Activated T-cell treated with anti-CD3 and anti-CD28 coated beads, Interleukin-2, amount 50 U/mL, for 72 hours (primary cell): ENCODE data around the gene SH2B3. TPM values are rescaled to one million over a fixed set of nuclear protein-coding genes. Genes with fewer than 3 reads are reported as not detected.

Experiments used
- ATAC-seq, 2 donors: fragments of 150-1000 bp; cut with Tn5 transposase; replicated peaks in 1 of 2; 2 replicates each; pipeline ENCODE4 v1.10.0; 2021; ENCODE audit warnings: moderate library complexity in 2 of 2, mild to moderate bottlenecking in 1 of 2
- DNase-seq, 2 donors: peaks; one replicate each; pipeline ENCODE4 v3.0.0; 2021 to 2022; ENCODE audit warnings: mixed read lengths in 1 of 2
- H3K27ac Mint-ChIP-seq: one replicate; pipeline ENCODE4 v1.8.0; 2022; ENCODE audit warnings: mild to moderate bottlenecking, moderate library complexity, mixed read lengths
- H3K27me3 Mint-ChIP-seq: one replicate; pipeline ENCODE4 v1.8.0; 2022; ENCODE audit warnings: low read depth, mixed read lengths
- H3K36me3 Mint-ChIP-seq, 2 donors: one replicate each; pipeline ENCODE4 v1.8.0; 2022; ENCODE audit warnings: mixed read lengths in 2 of 2, mild to moderate bottlenecking in 1 of 2; ENCODE audit not compliant: insufficient read depth in 2 of 2
- H3K4me1 Mint-ChIP-seq: one replicate; pipeline ENCODE4 v1.8.0; 2022; ENCODE audit warnings: low read depth, mixed read lengths
- H3K4me3 Mint-ChIP-seq, 2 donors: one replicate each; pipeline ENCODE4 v1.8.0; 2022; ENCODE audit warnings: mild to moderate bottlenecking in 2 of 2, mixed read lengths in 2 of 2, moderate library complexity in 2 of 2
- H3K9me3 Mint-ChIP-seq, 2 donors: one replicate each; pipeline ENCODE4 v1.8.0; 2022; ENCODE audit warnings: mixed read lengths in 2 of 2
- total RNA-seq, 2 donors: library from RNA; stranded (reverse); gene quantifications; one replicate each; pipeline ENCODE4 v1.2.3, GENCODE V29; 2022

The SH2B3 gene
- total RNA-seq, 2 donors from 2014 or later = 33.3 to 37.4 TPM

DNA sequence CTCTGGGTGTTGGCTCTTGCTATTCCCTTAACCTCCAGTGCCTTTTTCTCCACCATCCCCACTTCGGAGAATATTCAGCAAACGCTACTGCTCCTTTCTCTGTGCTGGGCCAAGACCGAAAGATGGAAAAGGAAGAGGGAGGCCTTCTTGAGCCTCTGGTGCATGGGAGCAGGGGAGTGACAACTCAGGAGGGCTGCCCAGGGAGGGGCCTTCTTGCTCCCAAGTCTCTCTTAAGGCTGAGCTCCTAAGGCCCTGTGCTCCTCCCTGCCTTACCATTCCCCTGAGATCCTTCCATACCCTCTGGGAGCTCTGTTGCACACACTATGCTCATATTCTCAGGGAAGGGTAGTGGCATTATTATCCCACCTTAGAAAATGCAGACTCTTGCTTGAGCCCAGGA is 34.9 kb downstream of the SH2B3 start:
- H3K27me3 Mint-ChIP-seq = no peaks in the 10 kb centered on the region
- no peak for ATAC-seq
- H3K9me3 Mint-ChIP-seq = no peaks in the 10 kb centered on the region
- DNase-seq = no peak
- no peak overlapping the region for H3K4me3 Mint-ChIP-seq
- H3K4me1 Mint-ChIP-seq = peaks cover 93% of the 10 kb centered on the region
- H3K36me3 Mint-ChIP-seq = peaks cover 3 to 8% of the 10 kb centered on the region in 2 donors
- H3K27ac Mint-ChIP-seq = peak overlapping the region; percentile 14

DNA sequence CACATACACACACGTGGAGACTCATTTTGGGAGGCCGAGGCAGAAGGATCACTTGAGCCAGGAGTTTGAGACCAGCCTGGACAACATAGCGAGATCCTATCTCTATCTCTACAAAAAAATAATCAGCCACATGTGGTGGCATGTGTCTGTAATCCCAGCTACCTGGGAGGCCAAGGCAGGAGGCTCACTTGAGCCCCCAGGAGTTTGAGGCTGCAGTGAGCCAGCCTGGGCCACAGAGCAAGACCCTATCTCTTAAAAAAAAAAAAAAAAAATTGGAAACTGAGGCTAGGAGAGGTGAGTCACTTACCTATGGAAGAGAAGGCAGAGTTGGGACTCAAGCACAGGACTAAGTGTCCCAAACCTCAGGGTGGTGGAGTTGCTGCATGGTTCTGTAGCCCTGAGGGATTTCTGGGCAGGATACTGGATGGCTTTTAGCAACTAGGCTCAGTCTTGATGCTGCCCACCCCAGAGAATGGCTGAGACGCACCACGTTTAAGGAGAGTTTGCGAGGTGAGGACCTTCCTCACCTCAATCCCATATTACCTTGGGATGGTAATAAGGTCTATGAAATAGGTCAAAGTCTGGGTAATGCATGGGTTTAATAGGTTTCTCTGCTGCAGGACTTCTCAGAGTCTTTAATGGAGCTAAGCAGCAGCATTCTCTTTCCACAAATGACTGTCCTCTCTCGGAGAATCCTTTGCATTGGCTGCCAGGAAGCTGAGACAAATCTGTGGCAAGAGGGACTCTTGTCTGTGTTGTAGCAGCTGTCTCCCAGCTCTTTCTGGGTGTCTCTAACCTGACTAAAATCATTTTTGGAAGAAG is 35.6 kb downstream of the SH2B3 start:
- peaks cover 93% of the 10 kb centered on the region for H3K4me1 Mint-ChIP-seq
- H3K27me3 Mint-ChIP-seq = no peaks in the 10 kb centered on the region
- no peaks in the 10 kb centered on the region for H3K9me3 Mint-ChIP-seq
- no peak for ATAC-seq
- DNase-seq = no peak
- peaks cover 2 to 9% of the 10 kb centered on the region in 2 donors for H3K36me3 Mint-ChIP-seq
- H3K4me3 Mint-ChIP-seq = no peak overlapping the region
- no peak overlapping the region for H3K27ac Mint-ChIP-seq

DNA sequence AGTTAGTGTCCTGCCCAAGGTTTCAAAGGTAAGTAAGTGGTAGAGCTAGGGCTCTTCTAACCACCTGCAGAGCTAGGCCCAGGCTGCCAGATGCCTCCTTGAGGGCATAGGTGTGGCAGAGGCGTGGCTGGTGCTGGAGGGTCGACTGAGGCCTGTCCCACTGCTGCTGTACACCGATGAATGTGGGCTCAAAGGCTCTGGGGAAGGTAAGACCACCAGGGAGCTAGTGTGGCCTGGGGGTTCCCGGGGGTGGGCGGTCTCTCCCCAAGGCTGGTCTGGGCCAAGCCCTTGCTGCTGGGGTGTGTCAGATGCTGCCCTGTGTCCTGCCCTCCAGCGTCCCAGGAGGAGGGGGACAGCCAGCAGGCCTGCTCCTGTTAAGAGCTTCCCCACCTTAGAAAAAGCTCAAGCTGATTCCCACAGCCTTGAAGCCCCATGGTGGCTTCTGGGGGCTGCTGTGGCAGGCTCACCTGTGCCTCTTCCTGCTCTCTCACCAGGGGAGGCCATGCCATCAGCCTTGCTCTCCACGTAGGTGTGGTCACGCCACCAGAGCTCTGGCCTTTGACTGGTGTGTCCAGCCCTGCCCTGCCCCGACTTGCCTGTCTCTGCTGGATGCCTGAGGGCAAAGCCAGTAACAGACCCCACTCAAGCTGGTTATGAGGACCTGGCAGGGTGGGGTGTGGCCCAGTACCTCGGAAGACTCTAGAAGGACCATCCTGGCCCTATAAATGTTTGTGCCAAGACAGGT is 36.8 kb downstream of the SH2B3 start:
- Mint-ChIP-seq H3K4me1 (peaks cover 87% of the 10 kb centered on the region), H3K9me3 (no peaks in the 10 kb centered on the region), H3K36me3 (peaks cover 7 to 16% of the 10 kb centered on the region in 2 donors), H3K27me3 (no peaks in the 10 kb centered on the region), H3K4me3 (no peak overlapping the region), H3K27ac (peak overlapping the region; percentile 14)
- DNase-seq = no peak
- no peak for ATAC-seq

DNA sequence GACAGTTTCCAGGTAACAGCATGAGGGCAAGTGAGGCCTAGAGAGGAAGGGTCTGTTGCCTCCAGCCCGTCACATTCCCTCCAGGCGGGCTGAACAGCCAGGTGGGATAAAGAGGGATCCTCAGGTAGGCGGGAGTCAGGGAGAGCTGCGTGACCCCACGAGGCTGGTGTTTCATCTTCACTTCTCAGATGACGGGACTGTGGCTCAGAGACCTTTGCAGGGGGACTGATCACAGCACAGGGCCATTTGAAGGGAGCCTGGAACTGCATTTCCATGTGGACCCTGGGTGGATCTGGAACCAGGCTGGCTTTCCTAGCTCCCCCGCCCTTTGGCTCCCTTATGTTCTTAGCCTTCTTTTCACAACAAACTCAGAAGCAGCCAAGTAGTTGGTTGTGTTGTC is 37.4 kb downstream of the SH2B3 start:
- DNase-seq = no peak
- H3K27ac Mint-ChIP-seq = no peak overlapping the region

DNA sequence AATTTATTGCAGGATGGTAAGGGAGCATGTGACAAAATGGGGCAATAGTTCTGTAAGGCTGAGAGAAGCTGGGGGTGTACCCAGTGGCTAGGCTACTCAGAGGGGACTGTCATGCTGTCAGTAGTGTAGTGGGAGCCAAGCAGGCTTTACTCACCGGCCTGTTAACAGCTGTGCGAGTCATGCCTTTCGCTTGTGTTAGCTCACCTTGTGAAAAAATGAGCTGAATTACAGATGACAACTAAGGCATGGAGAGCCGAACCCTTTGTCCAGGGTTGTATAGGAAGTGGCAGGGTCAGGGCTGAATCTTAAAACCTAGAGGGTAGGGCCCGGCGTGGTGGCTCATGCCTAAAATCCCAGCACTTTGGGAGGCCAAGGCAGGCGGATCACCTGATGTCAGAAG is 37.9 kb downstream of the SH2B3 start:
- Mint-ChIP-seq H3K4me1 (peaks cover 76% of the 10 kb centered on the region), H3K4me3 (peak overlapping the region; percentile 71 to 74), H3K9me3 (no peaks in the 10 kb centered on the region), H3K27me3 (no peaks in the 10 kb centered on the region), H3K27ac (peak overlapping the region; percentile 84), H3K36me3 (peaks cover 11 to 22% of the 10 kb centered on the region in 2 donors)
- ATAC-seq = peak; percentile 71 to 72
- DNase-seq = peak; percentile 62 to 79

More for the DNA sequence above, 37.4 kb downstream of the SH2B3 start:
- Mint-ChIP-seq H3K36me3 (peaks cover 11 to 19% of the 10 kb centered on the region in 2 donors), H3K4me1 (peaks cover 81% of the 10 kb centered on the region), H3K27me3 (no peaks in the 10 kb centered on the region), H3K4me3 (peak overlapping the region in 1 of 2 donors; percentile 74), H3K9me3 (no peaks in the 10 kb centered on the region)
- no peak for ATAC-seq

DNA sequence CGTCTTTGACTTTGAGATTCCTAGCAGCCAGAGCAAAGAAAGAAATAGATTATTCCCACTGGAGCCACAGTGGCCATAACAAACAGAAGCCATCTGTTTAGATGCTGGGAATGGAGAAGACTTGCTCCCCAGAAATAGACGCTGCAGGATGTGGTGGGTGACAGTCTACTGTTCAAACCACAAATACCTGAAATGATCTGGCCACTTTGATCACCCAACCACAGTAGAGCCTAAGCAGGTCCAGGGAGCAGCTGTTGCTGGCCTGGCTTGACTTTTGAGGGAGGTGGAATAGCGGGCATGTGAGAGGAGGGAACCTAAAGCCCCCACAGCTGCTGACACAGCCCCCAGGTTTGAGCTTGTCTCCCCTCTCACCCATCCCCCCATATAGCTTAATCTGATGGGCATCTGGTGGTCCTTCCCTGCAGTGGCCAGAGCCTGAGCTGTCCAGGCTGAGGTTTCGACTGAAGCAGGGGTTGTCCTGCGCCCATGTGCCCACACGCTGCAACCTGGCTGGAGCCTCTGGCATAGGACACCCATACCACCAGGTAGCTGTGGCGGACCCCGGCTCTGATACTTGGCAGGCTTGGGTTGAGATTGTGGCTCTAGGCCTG is 38.7 kb downstream of the SH2B3 start:
- DNase-seq (peak in 1 of 2 donors; percentile 60), ATAC-seq (peak; percentile 44 to 46)
- Mint-ChIP-seq H3K9me3 (no peaks in the 10 kb centered on the region), H3K36me3 (peaks cover 11 to 25% of the 10 kb centered on the region in 2 donors), H3K4me1 (peaks cover 78% of the 10 kb centered on the region), H3K4me3 (peak overlapping the region; percentile 71 to 74), H3K27me3 (no peaks in the 10 kb centered on the region), H3K27ac (peak overlapping the region; percentile 67)

DNA sequence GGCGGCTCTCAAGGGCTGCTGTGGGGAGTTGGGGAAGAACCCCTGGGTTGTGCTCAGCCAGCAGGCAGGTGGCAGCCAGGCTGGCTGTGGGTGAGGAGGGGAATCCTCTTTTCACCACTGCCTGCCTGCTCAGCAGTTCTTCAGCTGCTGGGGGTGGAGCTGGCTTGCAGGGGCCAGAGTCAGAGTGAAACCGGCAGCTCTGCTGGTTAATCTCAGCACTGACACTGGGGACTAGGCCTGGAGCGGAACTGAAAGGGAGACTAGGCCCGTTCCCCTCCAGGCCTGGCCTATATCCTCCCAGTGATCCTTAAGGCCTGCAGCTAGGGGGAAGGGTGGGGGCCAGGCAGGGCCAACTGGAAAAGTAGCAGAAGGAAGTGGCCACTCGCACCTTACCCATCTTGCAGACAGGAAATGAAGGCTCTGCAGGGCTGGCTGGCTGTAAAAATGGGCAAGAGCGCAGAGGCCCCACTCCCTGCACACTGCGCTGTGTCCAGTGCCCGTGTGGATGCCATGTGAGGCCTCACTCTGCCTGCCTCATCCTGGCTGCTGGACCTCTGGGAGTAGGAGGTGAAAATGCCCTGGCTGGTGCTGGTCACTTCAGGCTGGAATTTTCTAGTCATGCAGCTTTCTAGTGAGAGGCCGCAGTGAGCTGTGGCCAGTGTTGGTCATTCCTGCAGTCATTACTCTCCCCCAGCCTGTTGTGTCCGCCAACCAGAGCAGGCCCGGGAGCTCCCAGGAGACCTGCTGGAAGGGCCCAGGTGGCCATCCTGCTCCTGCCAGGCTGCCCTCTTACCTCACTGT is 39.4 kb downstream of the SH2B3 start:
- H3K9me3 Mint-ChIP-seq = no peaks in the 10 kb centered on the region
- peak; percentile 91 to 94 for DNase-seq
- ATAC-seq = peak; percentile 90 to 91
- peak overlapping the region; percentile 71 to 74 for H3K4me3 Mint-ChIP-seq
- no peak overlapping the region for H3K27ac Mint-ChIP-seq
- peaks cover 9 to 27% of the 10 kb centered on the region in 2 donors for H3K36me3 Mint-ChIP-seq
- H3K27me3 Mint-ChIP-seq = no peaks in the 10 kb centered on the region
- peaks cover 77% of the 10 kb centered on the region for H3K4me1 Mint-ChIP-seq

DNA sequence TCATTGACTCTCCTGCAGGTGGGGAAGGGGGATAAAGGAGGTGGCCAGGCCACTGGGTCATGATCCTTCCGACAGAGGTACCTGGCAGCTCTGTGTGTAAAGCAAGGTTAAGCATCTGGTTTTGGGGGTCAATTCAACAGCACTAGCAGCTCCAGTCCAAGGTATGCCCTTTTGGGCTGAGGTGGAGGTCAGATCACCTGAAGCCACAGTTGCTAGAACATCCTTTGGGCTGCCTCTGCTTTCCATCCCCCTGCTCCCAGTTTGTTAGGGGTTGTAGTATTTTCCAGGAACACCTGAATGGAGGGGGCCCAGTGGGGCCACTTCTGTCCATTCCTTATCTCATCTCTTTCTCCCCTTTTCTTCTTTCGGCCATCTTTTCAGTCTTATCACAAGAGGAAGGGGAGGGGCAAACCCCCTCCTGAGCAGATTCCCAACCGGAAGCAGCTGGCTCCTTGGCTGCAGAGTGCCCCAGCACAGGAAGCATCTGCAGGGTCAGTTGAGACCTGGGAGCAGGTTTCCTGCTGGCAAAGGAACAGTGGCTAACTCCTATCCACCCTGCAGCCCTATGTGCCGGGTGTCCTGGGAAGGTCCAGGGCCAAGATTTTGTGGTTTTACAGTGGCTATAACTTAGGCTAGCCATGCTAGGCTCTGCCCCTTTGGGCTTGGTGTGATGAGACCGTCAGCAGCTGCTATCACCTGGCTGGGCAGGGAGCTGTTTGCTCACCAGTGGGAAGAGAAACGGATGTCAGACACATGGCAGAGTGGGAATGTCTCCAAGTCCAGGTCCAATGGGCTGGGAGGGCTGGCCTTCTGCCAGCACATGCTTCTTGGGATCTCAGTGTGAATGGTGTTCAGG is 40.2 kb downstream of the SH2B3 start:
- Mint-ChIP-seq H3K27me3 (no peaks in the 10 kb centered on the region), H3K27ac (peak overlapping the region; percentile 51), H3K9me3 (no peaks in the 10 kb centered on the region), H3K36me3 (peaks cover 9 to 35% of the 10 kb centered on the region in 2 donors), H3K4me3 (peak overlapping the region; percentile 48 to 50), H3K4me1 (peaks cover 77% of the 10 kb centered on the region)
- DNase-seq (no peak), ATAC-seq (no peak)

DNA sequence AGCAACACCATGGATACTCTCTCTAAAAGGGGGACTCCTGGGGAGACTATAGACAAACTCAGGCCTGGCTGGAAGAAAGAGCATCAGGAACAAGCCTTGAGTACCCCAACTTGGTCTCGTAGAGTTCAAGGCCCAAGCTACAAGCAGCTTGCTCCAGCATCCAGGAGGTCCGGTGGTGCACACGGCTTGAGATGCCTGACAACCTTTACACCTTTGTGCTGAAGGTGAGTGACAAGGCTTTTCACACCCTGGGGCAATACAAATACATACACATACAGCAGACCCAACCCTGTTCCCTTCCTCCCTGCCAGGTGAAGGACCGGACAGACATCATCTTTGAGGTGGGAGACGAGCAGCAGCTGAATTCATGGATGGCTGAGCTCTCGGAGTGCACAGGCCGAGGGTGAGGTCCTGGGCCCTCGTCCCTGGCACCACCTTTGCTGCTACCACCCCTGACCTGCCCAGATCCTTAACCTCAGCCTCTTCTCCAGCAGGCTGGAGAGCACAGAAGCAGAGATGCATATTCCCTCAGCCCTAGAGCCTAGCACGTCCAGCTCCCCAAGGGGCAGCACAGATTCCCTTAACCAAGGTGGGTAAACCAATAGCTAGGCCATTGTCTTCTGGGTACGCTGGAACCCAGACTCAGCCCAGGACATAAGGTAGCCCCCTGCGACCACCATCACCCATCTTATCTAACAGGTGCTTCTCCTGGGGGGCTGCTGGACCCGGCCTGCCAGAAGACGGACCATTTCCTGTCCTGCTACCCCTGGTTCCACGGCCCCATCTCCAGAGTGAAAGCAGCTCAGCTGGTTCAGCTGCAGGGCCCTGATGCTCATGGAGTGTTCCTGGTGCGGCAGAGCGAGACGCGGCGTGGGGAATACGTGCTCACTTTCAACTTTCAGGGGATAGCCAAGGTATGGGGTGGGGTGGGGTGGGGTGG is 41.2 kb downstream of the SH2B3 start:
- no peaks in the 10 kb centered on the region for H3K27me3 Mint-ChIP-seq
- no peaks in the 10 kb centered on the region for H3K9me3 Mint-ChIP-seq
- DNase-seq (no peak), ATAC-seq (no peak)
- no peak overlapping the region for H3K27ac Mint-ChIP-seq
- peaks cover 13 to 39% of the 10 kb centered on the region in 2 donors for H3K36me3 Mint-ChIP-seq
- H3K4me3 Mint-ChIP-seq = no peak overlapping the region
- H3K4me1 Mint-ChIP-seq = peaks cover 75% of the 10 kb centered on the region

DNA sequence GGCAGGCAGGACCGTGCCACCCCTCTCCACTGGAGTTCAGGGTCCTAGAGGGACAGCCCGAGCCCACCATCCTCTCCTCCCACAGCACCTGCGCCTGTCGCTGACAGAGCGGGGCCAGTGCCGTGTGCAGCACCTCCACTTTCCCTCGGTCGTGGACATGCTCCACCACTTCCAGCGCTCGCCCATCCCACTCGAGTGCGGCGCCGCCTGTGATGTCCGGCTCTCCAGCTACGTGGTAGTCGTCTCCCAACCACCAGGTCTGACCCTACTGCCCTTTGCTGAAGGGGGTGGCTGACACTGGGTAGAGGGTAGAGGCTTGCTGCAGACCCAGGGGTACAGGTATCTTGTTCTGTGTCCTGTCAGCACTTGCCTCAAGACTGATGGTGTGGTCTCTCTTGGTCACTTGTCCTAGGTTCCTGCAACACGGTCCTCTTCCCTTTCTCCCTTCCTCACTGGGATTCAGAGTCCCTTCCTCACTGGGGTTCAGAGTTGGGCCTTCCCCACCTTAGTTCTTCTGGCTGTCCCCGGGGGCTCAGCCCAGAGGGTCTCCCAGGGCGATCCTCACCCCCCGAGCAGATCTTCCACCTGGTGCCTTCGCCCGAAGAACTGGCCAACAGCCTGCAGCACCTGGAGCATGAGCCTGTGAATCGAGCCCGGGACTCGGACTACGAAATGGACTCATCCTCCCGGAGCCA is 42.0 kb downstream of the SH2B3 start:
- H3K4me3 Mint-ChIP-seq = no peak overlapping the region
- H3K4me1 Mint-ChIP-seq = peaks cover 69% of the 10 kb centered on the region
- no peak overlapping the region for H3K27ac Mint-ChIP-seq
- H3K36me3 Mint-ChIP-seq = peaks cover 13 to 39% of the 10 kb centered on the region in 2 donors
- H3K27me3 Mint-ChIP-seq = no peaks in the 10 kb centered on the region
- DNase-seq (no peak), ATAC-seq (no peak)
- no peaks in the 10 kb centered on the region for H3K9me3 Mint-ChIP-seq
